WTC11 (cell line): Measurements from ENCODE around the gene MTMR3. TPM values are rescaled to one million over a fixed set of nuclear protein-coding genes. Genes with fewer than 3 reads are reported as not detected.
"Not testable (repeated sequence)": the region's sequence is repeated elsewhere in the genome, so short reads cannot be mapped to it uniquely, and the experiment has no call there.

Experiments
- ATAC-seq: fragments of 200-7000 bp; cut with Tn5 transposase; 2 replicates; pipeline ENCODE4 v1.10.0; 2021; ENCODE audit warnings: mild to moderate bottlenecking, moderate library complexity
- CTCF ChIA-PET: fragments of 300-600 bp; sonication (Branson Sonifier 250); formaldehyde crosslinking; loops from one replicate; lab custom pipeline; 2021; ENCODE audit warnings: antibody characterized with exemption; lab: Charles Lee
- POLR2A ChIA-PET: fragments of 350-600 bp; sonication (Branson Sonifier 250); formaldehyde crosslinking; loops from one replicate; lab custom pipeline; 2021; ENCODE audit warnings: antibody characterized with exemption; lab: Charles Lee
- DNase-seq: peaks from one replicate; pipeline ENCODE4 v3.0.0; 2021; ENCODE audit warnings: low spot score
- H3K27ac Mint-ChIP-seq: 2 replicates; pipeline ENCODE4 v1.8.0; 2021; ENCODE audit warnings: mixed read lengths
- H3K27me3 Mint-ChIP-seq: 2 replicates; pipeline ENCODE4 v1.8.0; 2021; ENCODE audit warnings: low read depth, mild to moderate bottlenecking, moderate library complexity, mixed read lengths
- H3K36me3 Mint-ChIP-seq: 2 replicates; pipeline ENCODE4 v1.8.0; 2021; ENCODE audit warnings: mixed read lengths
- H3K4me1 Mint-ChIP-seq: 2 replicates; pipeline ENCODE4 v1.8.0; 2022; ENCODE audit warnings: mixed read lengths
- H3K4me3 Mint-ChIP-seq: 2 replicates; pipeline ENCODE4 v1.8.0; 2021; ENCODE audit warnings: mild to moderate bottlenecking, moderate library complexity, mixed read lengths
- H3K9me3 Mint-ChIP-seq: 2 replicates; pipeline ENCODE4 v1.8.0; 2021; ENCODE audit warnings: mixed read lengths
- AR ChIP-seq: fragments of 250-450 bp; sonication (Bioruptor Pico); IDR thresholded peaks from 2 replicates; pipeline ENCODE4 v1.9.0; 2021; ENCODE audit warnings: mild to moderate bottlenecking
- ARID4B ChIP-seq: sonication (generic); formaldehyde crosslinking; IDR thresholded peaks from 2 replicates; pipeline ENCODE4 v1.8.0; 2023; ENCODE audit warnings: missing genetic modification reagents, mild to moderate bottlenecking, borderline replicate concordance
- ATF6 ChIP-seq: sonication (generic); formaldehyde crosslinking; IDR thresholded peaks from 2 replicates; pipeline ENCODE4 v1.8.1; 2023; ENCODE audit warnings: mild to moderate bottlenecking, missing genetic modification reagents
- ETV6 ChIP-seq: sonication (generic); formaldehyde crosslinking; IDR thresholded peaks from 2 replicates; pipeline ENCODE4 v1.8.1; 2022; ENCODE audit warnings: mild to moderate bottlenecking, missing genetic modification reagents
- NFATC4 ChIP-seq: fragments of 250-450 bp; sonication (Bioruptor Pico); IDR thresholded peaks from 2 replicates; pipeline ENCODE4 v1.9.0; 2021; ENCODE audit warnings: mild to moderate bottlenecking
- PRDM15 ChIP-seq: sonication (generic); formaldehyde crosslinking; IDR thresholded peaks from 2 replicates; pipeline ENCODE4 v1.8.0; 2022; ENCODE audit warnings: missing genetic modification reagents
- SMAD4 ChIP-seq: sonication (generic); formaldehyde crosslinking; IDR thresholded peaks from 2 replicates; pipeline ENCODE4 v1.8.0; 2022; ENCODE audit warnings: mild to moderate bottlenecking, missing genetic modification reagents
- ZBTB21 ChIP-seq: sonication (generic); formaldehyde crosslinking; IDR thresholded peaks from 2 replicates; pipeline ENCODE4 v1.8.1; 2023; ENCODE audit warnings: mild to moderate bottlenecking, missing genetic modification reagents, borderline replicate concordance
- ZNF423 ChIP-seq: fragments of 250-450 bp; sonication (Bioruptor Pico); IDR thresholded peaks from 2 replicates; pipeline ENCODE4 v2.1.2; 2022; ENCODE audit warnings: mild to moderate bottlenecking, moderate library complexity
- ZNF425 ChIP-seq: fragments of 250-450 bp; sonication (Bioruptor Pico); conservative IDR thresholded peaks from 2 replicates; pipeline ENCODE4 v1.9.0; 2021; ENCODE audit warnings: mild to moderate bottlenecking
- total RNA-seq: library from RNA; stranded (reverse); gene quantifications from 3 replicates; pipeline ENCODE4 v1.2.3, GENCODE V29; 2021

The MTMR3 gene
- total RNA-seq, 1 experiment from 2014 or later, result 19.2 TPM

GRCh38 chr22:29860006-29860766 lies 22.8 kb upstream of the MTMR3 start:
- no peaks in the 10 kb centered on the region for H3K9me3 Mint-ChIP-seq
- H3K4me1 Mint-ChIP-seq, result no peaks in the 10 kb centered on the region
- H3K27ac Mint-ChIP-seq, result no peak overlapping the region
- H3K36me3 Mint-ChIP-seq, result no peaks in the 10 kb centered on the region
- DNase-seq (no peak), ATAC-seq (no peak)
- no peak overlapping the region for H3K4me3 Mint-ChIP-seq
- ChIA-PET CTCF (interaction anchor here (0.6 kb wide), 1 partner anchor 8 kb away, joined by 6 read pairs; no protein-coding TSS in a partner anchor), POLR2A (no interaction called here)
- TF ChIP-seq ZNF425 (CRISPR knock-in tag), result no peak
- no peak for TF ChIP-seq SMAD4 (CRISPR knock-in tag)
- no peak for TF ChIP-seq ATF6
- TF ChIP-seq ETV6 (CRISPR knock-in tag), result no peak
- H3K27me3 Mint-ChIP-seq, result peaks cover 5% of the 10 kb centered on the region; the same call in 1 of the 2 replicates

- no peak for TF ChIP-seq ZNF423 (CRISPR knock-in tag)
- no peak for TF ChIP-seq PRDM15 (CRISPR knock-in tag)
- TF ChIP-seq, all 79 proteins: peak for 0
- CTCF ChIA-PET, result interaction anchor here (0.9 kb wide), 1 partner anchor 144 kb away, joined by 3 read pairs; no protein-coding TSS in a partner anchor
- no peak for DNase-seq
- POLR2A ChIA-PET, result no interaction called here
- peaks cover 5% of the 10 kb centered on the region; the same call in 1 of the 2 replicates for H3K27me3 Mint-ChIP-seq
- no peak overlapping the region for H3K4me3 Mint-ChIP-seq
- H3K9me3 Mint-ChIP-seq, result no peaks in the 10 kb centered on the region
- no peak for ATAC-seq
- no peak overlapping the region for H3K27ac Mint-ChIP-seq
- H3K36me3 Mint-ChIP-seq, result no peaks in the 10 kb centered on the region
- no peaks in the 10 kb centered on the region for H3K4me1 Mint-ChIP-seq
Measured at GRCh38 chr22:29861672-29862297, 21.2 kb upstream of the MTMR3 start.

- H3K27ac Mint-ChIP-seq, DNase-seq, POLR2A ChIA-PET, H3K4me3 Mint-ChIP-seq, ATAC-seq, H3K27me3 Mint-ChIP-seq, H3K4me1 Mint-ChIP-seq, H3K9me3 Mint-ChIP-seq, H3K36me3 Mint-ChIP-seq: not testable (repeated sequence)
- CTCF ChIA-PET, result interaction anchor here (0.6 to 0.7 kb wide), 2 partner anchors 163 to 242 kb away, joined by 3 to 4 read pairs; no protein-coding TSS in a partner anchor
Measured at GRCh38 chr22:29865572-29865971, 17.4 kb upstream of the MTMR3 start.

GRCh38 chr22:29867260-29867659 lies 15.7 kb upstream of the MTMR3 start:
- Mint-ChIP-seq H3K36me3 (no peaks in the 10 kb centered on the region), H3K4me1 (peaks cover 15% of the 10 kb centered on the region), H3K27me3 (no peaks in the 10 kb centered on the region), H3K9me3 (no peaks in the 10 kb centered on the region), H3K4me3 (no peak overlapping the region), H3K27ac (no peak overlapping the region)
- ChIA-PET CTCF (no interaction called here), POLR2A (no interaction called here)
- DNase-seq (no peak), ATAC-seq (no peak)
- TF ChIP-seq AR (CRISPR knock-in tag), result no peak
- TF ChIP-seq ARID4B (CRISPR knock-in tag), result no peak
- no peak for TF ChIP-seq NFATC4 (CRISPR knock-in tag)
- no peak for TF ChIP-seq ZNF423 (CRISPR knock-in tag)
- TF ChIP-seq ZBTB21 (CRISPR knock-in tag), result no peak
